ENCODE data around the gene CDC42. TPM values are rescaled to one million over a fixed set of nuclear protein-coding genes. Genes with fewer than 3 reads are reported as not detected.

Gene CDC42
- total and polyA plus RNA-seq, 2 of the 4 experiments (the other 2 are of a cell fraction) = 162 to 609 TPM

DNA sequence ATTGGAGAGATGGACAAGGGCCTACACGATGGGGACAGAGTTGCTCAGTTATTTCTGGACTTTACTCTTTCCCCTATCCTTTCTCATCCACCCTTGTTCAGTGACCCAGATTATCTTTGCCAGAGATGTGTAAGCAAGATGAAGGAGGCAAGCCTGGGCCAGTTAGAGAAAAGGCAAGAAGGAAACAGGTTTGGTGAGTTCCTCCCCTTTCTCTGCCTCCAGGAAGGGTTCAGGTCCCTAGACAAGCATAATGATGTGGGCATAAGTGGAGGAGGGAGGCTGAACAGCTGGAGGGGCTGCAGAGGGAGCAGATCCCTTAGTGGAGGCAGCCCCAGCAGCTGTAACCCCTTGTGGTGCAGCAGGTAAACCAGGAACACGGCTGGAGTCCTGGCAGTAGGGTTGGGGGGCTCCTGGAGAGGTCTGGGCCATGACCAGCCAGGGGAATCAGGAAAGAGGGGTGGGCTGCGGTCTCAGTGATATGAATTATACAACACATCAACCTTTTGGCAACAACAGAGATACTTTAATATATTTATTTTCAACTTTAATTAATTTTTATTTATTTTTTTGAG lies 9.2 kb upstream of the CDC42 start:
- Histone ChIP-seq H3K4me3 (ENCODE audit: insufficient read depth, low read depth, low read length) (no peak overlapping the region), H4K91ac (ENCODE audit: insufficient read depth, low read depth, low read length) (no peak overlapping the region), H2BK20ac (ENCODE audit: low read depth, low read length) (no peak overlapping the region), H3K4me1 (ENCODE audit: control insufficient read depth, insufficient read depth, low read length) (peaks cover 9% of the 10 kb centered on the region), H3K56ac (ENCODE audit: extremely low read depth, insufficient read depth, low read length) (no peak overlapping the region), H2BK15ac (ENCODE audit: low read depth, low read length) (no peak overlapping the region), H3K4me2 (ENCODE audit: low read depth, low read length) (no peak overlapping the region), H3K9me1 (ENCODE audit: insufficient read depth, low read length) (peaks cover 8% of the 10 kb centered on the region; the same call in 1 of the 2 replicates), H3K4ac (ENCODE audit: low read depth, low read length) (no peak overlapping the region), H3K27ac (ENCODE audit: insufficient read depth, low read length) (no peak overlapping the region), H3K9me3 (ENCODE audit: control insufficient read depth, insufficient read depth, low read length) (no peaks in the 10 kb centered on the region; the same call in 1 of the 2 replicates), H3K23ac (ENCODE audit: low read depth, low read length) (no peak overlapping the region; the same call in 1 of the 2 replicates), H3K79me1 (ENCODE audit: low read depth in 1 of 2, low read length in 2 of 2) (no peaks in the 10 kb centered on the region), H3K9ac (ENCODE audit: low read depth, low read length) (no peak overlapping the region), H4K20me1 (ENCODE audit: insufficient read depth, low read length) (no peaks in the 10 kb centered on the region), H2BK5ac (ENCODE audit: low read depth, low read length, poor library complexity, severe bottlenecking) (no peak overlapping the region), H4K5ac (ENCODE audit: low read depth, low read length) (no peak overlapping the region), H3K14ac (replicated peaks; ENCODE audit: low read depth, low read length) (no peak overlapping the region), H2AK5ac (ENCODE audit: low read depth, low read length) (no peak overlapping the region), H4K8ac (ENCODE audit: low read depth in 2 of 2, low read length in 2 of 2) (no peak overlapping the region), H3K27me3 (ENCODE audit: control insufficient read depth, insufficient read depth, low read length) (no peaks in the 10 kb centered on the region), H3K36me3 (ENCODE audit: control insufficient read depth, insufficient read depth, low read length) (no peaks in the 10 kb centered on the region), H2AK9ac (replicated peaks; ENCODE audit: low read depth, low read length, poor library complexity) (no peak overlapping the region), H3K18ac (ENCODE audit: low read depth, low read length) (no peak overlapping the region), H2BK120ac (ENCODE audit: low read depth, low read length) (no peak overlapping the region), H2AFZ (replicated peaks; ENCODE audit: low read length, poor library complexity) (no peak overlapping the region)
- no peak for ATAC-seq (ENCODE audit: low read depth)
- in situ Hi-C loops (cut with MboI; ENCODE audit: low sequenced_read_pairs) (no loop called here), dilution Hi-C loops (cut with HindIII; ENCODE audit: low sequenced_read_pairs, unreplicated experiment) (no loop called here), intact Hi-C loops (cut with micrococcal nuclease) (no loop called here)
- no peak for DNase-seq
- POLR2A ChIA-PET (ENCODE audit: unreplicated experiment) = no interaction called here
- no CpG with 5 or more reads among the region's 3 CpGs for WGBS, 2 experiments (ENCODE audit: extremely low coverage in 2 of 2, insufficient read length in 1 of 2)
- BruUV-seq (replicated peaks) = no TSS peak
- CTCF ChIA-PET = no interaction called here
- TF ChIP-seq NFE2L2 (IDR thresholded peaks at IDR 0.05; ENCODE audit: low read depth, low read length) = no peak
- TF ChIP-seq, protein P1, sequence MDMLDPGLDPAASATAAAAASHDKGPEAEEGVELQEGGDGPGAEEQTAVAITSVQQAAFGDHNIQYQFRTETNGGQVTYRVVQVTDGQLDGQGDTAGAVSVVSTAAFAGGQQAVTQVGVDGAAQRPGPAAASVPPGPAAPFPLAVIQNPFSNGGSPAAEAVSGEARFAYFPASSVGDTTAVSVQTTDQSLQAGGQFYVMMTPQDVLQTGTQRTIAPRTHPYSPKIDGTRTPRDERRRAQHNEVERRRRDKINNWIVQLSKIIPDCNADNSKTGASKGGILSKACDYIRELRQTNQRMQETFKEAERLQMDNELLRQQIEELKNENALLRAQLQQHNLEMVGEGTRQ (IDR thresholded peaks at IDR 0.05; ENCODE audit: low read depth, low read length) = no peak

Measured in IMR-90 (cell line).